Endothelial cell of umbilical vein (primary cell): ENCODE data around the gene LIME1. TPM values are rescaled to one million over a fixed set of nuclear protein-coding genes. Genes with fewer than 3 reads are reported as not detected.

ENCODE experiments used
- BruUV-seq: library from RNA; stranded (reverse); fragments of 400-500 nt; replicated peaks from 2 replicates; lab custom pipeline; 2021; lab: Mats Ljungman, UMichigan
- CTCF ChIA-PET: fragments of 300-600, 350-600 bp; sonication (Branson Sonifier 250); formaldehyde crosslinking; loops from one replicate; lab custom pipeline; 2021; ENCODE audit warnings: antibody characterized with exemption, inconsistent platforms; lab: Charles Lee
- POLR2A ChIA-PET: fragments of 300-600, 350-600 bp; sonication (Branson Sonifier 250); formaldehyde crosslinking; loops from one replicate; lab custom pipeline; 2021; ENCODE audit warnings: antibody characterized with exemption, inconsistent platforms; lab: Charles Lee
- DNase-seq: peaks from one replicate; pipeline ENCODE4 v3.0.0-alpha.2; 2011; ENCODE audit warnings: low read depth, low spot score
- FAIRE-seq: peaks from 2 replicates; lab custom pipeline; 2011; peaks lifted over from hg19 to GRCh38; lab: Jason Lieb, UNC
- H2AFZ ChIP-seq: 2 replicates; pipeline ENCODE4 v1.6.0; 2012; ENCODE audit warnings: low read depth, low read length, control low read depth, inconsistent platforms
- H3K27ac ChIP-seq: 2 replicates; pipeline ENCODE4 v1.5.1; 2011; ENCODE audit warnings: low read depth, mild to moderate bottlenecking, control low read depth, low read length, moderate library complexity; ENCODE audit not compliant: insufficient read depth
- H3K27me3 ChIP-seq, 2 experiments: 2 replicates each; pipeline versions ENCODE4 v1.6.0 to v1.6.1; 2011; ENCODE audit warnings: low read length in 2 of 2, mixed read lengths in 1 of 2; ENCODE audit not compliant: control insufficient read depth in 2 of 2, insufficient read depth in 2 of 2
- H3K36me3 ChIP-seq, 2 experiments: 2 replicates in 1 of 2; 3 replicates in 1 of 2; pipeline ENCODE4 v1.5.1; 2011; ENCODE audit warnings: low read length in 2 of 2, mild to moderate bottlenecking in 1 of 2, moderate library complexity in 1 of 2; ENCODE audit not compliant: control insufficient read depth in 2 of 2, insufficient read depth in 2 of 2; ENCODE audit errors: extremely low read depth in 1 of 2
- H3K4me1 ChIP-seq: 3 replicates; pipeline ENCODE4 v1.5.1; 2011; ENCODE audit warnings: mild to moderate bottlenecking, low read length; ENCODE audit not compliant: control insufficient read depth, insufficient read depth; ENCODE audit errors: extremely low read depth
- H3K4me2 ChIP-seq: 2 replicates; pipeline ENCODE4 v1.6.1; 2011; ENCODE audit warnings: low read length, control low read depth, mixed read lengths; ENCODE audit not compliant: insufficient read depth
- H3K4me3 ChIP-seq, 3 experiments: fragments of 200-600 bp in 1 of 3; sonication (generic), shearing (Covaris generic) in 1 of 3; replicated peaks in 1 of 3; 2 replicates each; pipeline ENCODE4 v1.5.1; 2011 to 2016; ENCODE audit warnings: control low read depth in 3 of 3, low read length in 3 of 3, mild to moderate bottlenecking in 2 of 3, inconsistent platforms in 1 of 3, low read depth in 1 of 3, moderate library complexity in 1 of 3; ENCODE audit not compliant: insufficient read depth in 1 of 3
- H3K79me2 ChIP-seq: 2 replicates; pipeline ENCODE4 v1.6.0; 2012; ENCODE audit warnings: low read length, inconsistent platforms; ENCODE audit not compliant: control insufficient read depth, insufficient read depth
- H3K9ac ChIP-seq: replicated peaks from 2 replicates; pipeline ENCODE3; 2011; ENCODE audit warnings: low read length, control low read depth; ENCODE audit not compliant: insufficient read depth; ENCODE audit errors: extremely low read depth
- H3K9me1 ChIP-seq: replicated peaks from 3 replicates; pipeline ENCODE4 v1.6.0; 2011; ENCODE audit warnings: mild to moderate bottlenecking, low read length; ENCODE audit not compliant: control insufficient read depth, insufficient read depth; ENCODE audit errors: extremely low read depth
- H3K9me3 ChIP-seq: replicated peaks from 2 replicates; pipeline ENCODE4 v1.5.1; 2012; ENCODE audit warnings: low read length, inconsistent platforms; ENCODE audit not compliant: control insufficient read depth, insufficient read depth
- H4K20me1 ChIP-seq: replicated peaks from 2 replicates; pipeline ENCODE3; 2011; ENCODE audit warnings: mild to moderate bottlenecking, low read length; ENCODE audit not compliant: control insufficient read depth, insufficient read depth; ENCODE audit errors: extremely low read depth
- CTCF ChIP-seq, 2 donors: IDR thresholded peaks; 1 replicate in 1 of 2; 2 replicates in 1 of 2; pipeline ENCODE4 v1.5.1; 2011; ENCODE audit warnings: low read length in 2 of 2, mild to moderate bottlenecking in 2 of 2, moderate library complexity in 2 of 2, control low read depth in 1 of 2, inconsistent platforms in 1 of 2, low read depth in 1 of 2; ENCODE audit not compliant: insufficient read depth in 1 of 2; ENCODE audit errors: extremely low read depth in 1 of 2
- EZH2 ChIP-seq: IDR thresholded peaks from 2 replicates; pipeline ENCODE4 v1.6.1; 2012; ENCODE audit warnings: borderline replicate concordance, low read depth, mild to moderate bottlenecking, moderate library complexity, low read length, inconsistent platforms; ENCODE audit not compliant: severe bottlenecking
- FOS ChIP-seq: IDR thresholded peaks from 2 replicates; pipeline ENCODE4 v1.6.1; 2011; ENCODE audit warnings: mild to moderate bottlenecking, low read length, moderate library complexity, borderline replicate concordance; ENCODE audit not compliant: insufficient read depth
- GATA2 ChIP-seq: IDR thresholded peaks from 2 replicates; pipeline ENCODE4 v1.7.0; 2011; ENCODE audit warnings: low read depth, mild to moderate bottlenecking, moderate library complexity, mixed read lengths, low read length; ENCODE audit not compliant: insufficient read length, insufficient read depth
- JUN ChIP-seq: IDR thresholded peaks from 2 replicates; pipeline ENCODE4 v1.6.1; 2011; ENCODE audit warnings: borderline replicate concordance, low read depth; ENCODE audit not compliant: insufficient read length, insufficient read depth
- MAX ChIP-seq: IDR thresholded peaks from 2 replicates; pipeline ENCODE4 v1.6.1; 2011; ENCODE audit not compliant: insufficient read depth, insufficient read length
- MYC ChIP-seq: IDR thresholded peaks from one replicate; pipeline ENCODE4 v1.6.1; 2011; ENCODE audit warnings: mild to moderate bottlenecking, low read depth, low read length
- POLR2A ChIP-seq: IDR thresholded peaks from 2 replicates; pipeline ENCODE4 v1.6.1; 2012; ENCODE audit warnings: low read depth, mild to moderate bottlenecking, control low read depth, low read length
- POLR2AphosphoS5 ChIP-seq: IDR thresholded peaks from 2 replicates; pipeline ENCODE4 v1.6.1; 2012; ENCODE audit warnings: low read depth, mild to moderate bottlenecking, control low read depth, low read length, moderate library complexity; ENCODE audit not compliant: insufficient read depth
- dilution Hi-C: fragments of 300-500 bp; cut with MboI; formaldehyde crosslinking; loops from one replicate; pipeline ENCODE4 v1.15.0; 2019; ENCODE audit warnings: low sequenced_read_pairs; ENCODE audit not compliant: extremely low pct_ligation_motif_present
- intact Hi-C: fragments of 100-400 bp; cut with micrococcal nuclease; formaldehyde crosslinking; loops from one replicate; pipeline ENCODE4 v1.10.0; 2022
- polyA plus RNA-seq, 4 experiments: library from polyadenylated mRNA; depleted of rRNA in 3 of 4; stranded (reverse) in 3 of 4; unstranded in 1 of 4; fragments of >200 nt; gene quantifications; 2 replicates each; pipeline versions ENCODE4 v1.2.1 to v1.2.3, GENCODE V29; 2011 to 2012; ENCODE audit warnings: missing spikeins in 1 of 4
- total RNA-seq: library from RNA; stranded (reverse); gene quantifications from 2 replicates; pipeline ENCODE4 v1.2.3, GENCODE V29; 2021

Gene LIME1
- total and polyA plus RNA-seq, 2 donors (not counting 3 experiments of a cell fraction or from before 2014, with no cell fraction given): 10.7 to 12.2 TPM

DNA sequence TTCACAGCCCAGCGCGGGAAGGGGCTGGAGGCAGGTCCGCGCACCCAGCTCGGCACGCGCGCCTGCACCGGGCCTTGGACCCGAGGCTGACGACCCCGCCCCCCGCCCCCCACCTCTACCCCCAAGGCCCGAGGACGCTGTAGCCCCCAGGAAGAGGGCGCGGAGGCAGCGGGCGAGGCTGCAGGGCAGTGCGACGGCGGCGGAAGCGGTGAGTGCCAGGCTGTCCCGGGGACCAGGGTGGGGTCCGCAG lies 1.2 kb downstream of the LIME1 start:
- H3K9me1 ChIP-seq: no peaks in the 10 kb centered on the region
- peaks cover 3% of the 10 kb centered on the region for H3K79me2 ChIP-seq
- peaks cover 0 to 32% of the 10 kb centered on the region in 2 experiments for H3K36me3 ChIP-seq
- H4K20me1 ChIP-seq: no peaks in the 10 kb centered on the region
- peaks cover 9% of the 10 kb centered on the region for H3K4me1 ChIP-seq
- no peaks in the 10 kb centered on the region for H3K9me3 ChIP-seq
- POLR2A ChIA-PET: no interaction called here
- intact Hi-C loops (loop anchor here (5.0 kb wide), 1 partner anchor 40 kb away; the partner anchor contains the start of gene TNFRSF6B), dilution Hi-C loops (no loop called here)
- TF ChIP-seq POLR2A (no peak), POLR2AphosphoS5 (no peak), GATA2 (no peak), JUN (no peak), MYC (no peak), MAX (no peak), FOS (no peak), EZH2 (no peak), CTCF (IDR thresholded peaks at IDR 0.05; ENCODE audit: extremely low read depth in 1 of 2, insufficient read depth in 1 of 2, low read depth in 1 of 2, low read length in 2 of 2) (no peak)
- H2AFZ ChIP-seq: no peak overlapping the region
- no peak overlapping the region for H3K27ac ChIP-seq
- no peak for DNase-seq
- no peak overlapping the region for H3K9ac ChIP-seq
- H3K4me3 ChIP-seq: no peak overlapping the region
- no peak overlapping the region for H3K4me2 ChIP-seq
- BruUV-seq: no TSS peak
- CTCF ChIA-PET: no interaction called here
- no peak for FAIRE-seq
- H3K27me3 ChIP-seq: no peaks in the 10 kb centered on the region
